ENCODE data around the gene RAI2.

The RAI2 gene

GRCh38 chrX:17833954-17834353 lies 27.1 kb downstream of the RAI2 start:
- DNase-seq (ENCODE audit: low read depth in 2 of 2) = no peak
- no peak for TF ChIP-seq CTCF (IDR thresholded peaks at IDR 0.05; ENCODE audit: low read depth, low read length)
- no peak overlapping the region for H3K4me3 ChIP-seq (replicated peaks in 1 of 2; ENCODE audit: low read depth in 2 of 2, low read length in 2 of 2)

GRCh38 chrX:17831255-17831654 lies 29.8 kb downstream of the RAI2 start:
- TF ChIP-seq CTCF (IDR thresholded peaks at IDR 0.05; ENCODE audit: low read depth, low read length) = no peak
- DNase-seq (ENCODE audit: low read depth in 2 of 2) = no peak
- no peak overlapping the region for H3K4me3 ChIP-seq (replicated peaks in 1 of 2; ENCODE audit: low read depth in 2 of 2, low read length in 2 of 2)

- no peak overlapping the region for H3K4me3 ChIP-seq (replicated peaks in 1 of 2; ENCODE audit: low read depth in 2 of 2, low read length in 2 of 2)
- no peak for TF ChIP-seq CTCF (IDR thresholded peaks at IDR 0.05; ENCODE audit: low read depth, low read length)
- DNase-seq (ENCODE audit: low read depth in 2 of 2) = no peak
These were observed 30.9 kb downstream of the RAI2 start for GRCh38 chrX:17830211-17830610.

DNA sequence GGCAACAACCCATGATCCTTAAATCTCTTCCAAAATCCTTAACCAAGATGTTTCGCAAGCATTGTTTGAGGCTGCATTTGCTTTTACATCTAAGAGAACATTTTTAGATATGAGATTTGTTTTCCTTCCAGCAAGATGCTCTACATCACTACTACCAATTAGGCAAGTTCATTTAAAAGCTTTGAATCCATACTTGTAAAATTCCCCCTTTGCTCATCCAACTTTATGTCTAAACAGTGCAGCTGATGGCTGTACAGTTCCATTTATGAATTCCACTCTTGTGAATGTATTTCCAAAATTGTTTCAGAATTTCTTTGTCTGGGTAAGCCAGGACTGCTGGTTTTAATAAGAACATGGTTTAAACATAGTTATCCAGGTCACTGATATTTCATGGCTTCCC lies 31.5 kb downstream of the RAI2 start:
- no peak for TF ChIP-seq CTCF (IDR thresholded peaks at IDR 0.05; ENCODE audit: low read depth, low read length)
- H3K4me3 ChIP-seq (replicated peaks in 1 of 2; ENCODE audit: low read depth in 2 of 2, low read length in 2 of 2) = no peak overlapping the region
- no peak for DNase-seq (ENCODE audit: low read depth in 2 of 2)

DNA sequence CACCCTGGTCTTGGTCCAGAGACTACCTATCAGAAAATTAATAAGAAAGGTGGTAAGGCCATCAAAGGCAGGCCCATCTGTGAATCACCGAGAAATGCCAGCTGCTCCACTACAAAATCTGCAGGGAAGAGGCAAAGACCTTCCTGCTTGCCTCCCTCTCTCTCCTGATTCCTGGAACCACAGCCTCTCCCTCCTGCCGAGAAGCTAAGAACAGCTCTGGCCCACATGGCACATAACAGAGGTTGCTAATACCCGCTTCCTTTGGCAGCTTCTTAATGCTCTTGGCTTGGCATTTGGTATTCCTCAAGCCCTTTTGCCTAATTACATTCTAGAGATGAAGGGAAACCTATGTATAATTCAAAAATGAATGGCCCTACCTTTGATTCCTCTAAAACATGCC lies 32.9 kb downstream of the RAI2 start:
- no peak for DNase-seq (ENCODE audit: low read depth in 2 of 2)
- TF ChIP-seq CTCF (IDR thresholded peaks at IDR 0.05; ENCODE audit: low read depth, low read length) = no peak
- no peak overlapping the region for H3K4me3 ChIP-seq (replicated peaks in 1 of 2; ENCODE audit: low read depth in 2 of 2, low read length in 2 of 2)

GRCh38 chrX:17826609-17827496 lies 34.2 kb downstream of the RAI2 start:
- H3K4me3 ChIP-seq (replicated peaks in 1 of 2; ENCODE audit: low read depth in 2 of 2, low read length in 2 of 2) = no peak overlapping the region
- DNase-seq (ENCODE audit: low read depth in 2 of 2) = peak in 1 of 2 donors; percentile 75

More at GRCh38 chrX:17826609-17827496, 34.2 kb downstream of the RAI2 start:
- TF ChIP-seq CTCF (IDR thresholded peaks at IDR 0.05; ENCODE audit: low read depth, low read length) = no peak

Data from cardiac fibroblast (primary cell).